ENCODE measurements around the gene PDXK. TPM values are rescaled to one million over a fixed set of nuclear protein-coding genes. Genes with fewer than 3 reads are reported as not detected.

Gene PDXK
- total RNA-seq, 1 experiment from 2014 or later: 88.2 TPM

GRCh38 chr21:43755820-43756594, 37.1 kb downstream of the PDXK start:
- in situ Hi-C loops (cut with HindIII; ENCODE audit: low sequenced_read_pairs): no loop called here
- no peak for DNase-seq (ENCODE audit: low spot score)

GRCh38 chr21:43757601-43758000, 38.7 kb downstream of the PDXK start:
- DNase-seq (ENCODE audit: low spot score): peak; percentile 75
- in situ Hi-C loops (cut with HindIII; ENCODE audit: low sequenced_read_pairs): no loop called here

- no peak for DNase-seq (ENCODE audit: low spot score)
- in situ Hi-C loops (cut with HindIII; ENCODE audit: low sequenced_read_pairs): no loop called here
These were observed 39.2 kb downstream of the PDXK start for GRCh38 chr21:43758111-43758641.

- in situ Hi-C loops (cut with HindIII; ENCODE audit: low sequenced_read_pairs): no loop called here
- DNase-seq (ENCODE audit: low spot score): no peak
These were observed 39.9 kb downstream of the PDXK start for GRCh38 chr21:43758811-43759210.

GRCh38 chr21:43759651-43760050, 40.7 kb downstream of the PDXK start:
- in situ Hi-C loops (cut with HindIII; ENCODE audit: low sequenced_read_pairs): no loop called here
- no peak for DNase-seq (ENCODE audit: low spot score)

GRCh38 chr21:43760391-43760958, 41.5 kb downstream of the PDXK start:
- in situ Hi-C loops (cut with HindIII; ENCODE audit: low sequenced_read_pairs): no loop called here
- DNase-seq (ENCODE audit: low spot score): no peak

- DNase-seq (ENCODE audit: low spot score): no peak
- in situ Hi-C loops (cut with HindIII; ENCODE audit: low sequenced_read_pairs): no loop called here
These were observed 43.0 kb downstream of the PDXK start for GRCh38 chr21:43761886-43762285.

GRCh38 chr21:43762303-43763128, 43.6 kb downstream of the PDXK start:
- DNase-seq (ENCODE audit: low spot score): no peak
- in situ Hi-C loops (cut with HindIII; ENCODE audit: low sequenced_read_pairs): no loop called here

- in situ Hi-C loops (cut with HindIII; ENCODE audit: low sequenced_read_pairs): no loop called here
- no peak for DNase-seq (ENCODE audit: low spot score)
These were observed 45.1 kb downstream of the PDXK start for GRCh38 chr21:43763901-43764523.

GRCh38 chr21:43764576-43765495, 45.9 kb downstream of the PDXK start:
- no peak for DNase-seq (ENCODE audit: low spot score)

GRCh38 chr21:43766734-43767497, 48.0 kb downstream of the PDXK start:
- in situ Hi-C loops (cut with HindIII; ENCODE audit: low sequenced_read_pairs): no loop called here
- DNase-seq (ENCODE audit: low spot score): no peak

More at GRCh38 chr21:43764576-43765495, 45.9 kb downstream of the PDXK start:
- in situ Hi-C loops (cut with HindIII; ENCODE audit: low sequenced_read_pairs): no loop called here

GRCh38 chr21:43767498-43767983, 48.6 kb downstream of the PDXK start:
- in situ Hi-C loops (cut with HindIII; ENCODE audit: low sequenced_read_pairs): no loop called here
- no peak for DNase-seq (ENCODE audit: low spot score)

GRCh38 chr21:43767984-43768867, 49.3 kb downstream of the PDXK start:
- in situ Hi-C loops (cut with HindIII; ENCODE audit: low sequenced_read_pairs): no loop called here
- no peak for DNase-seq (ENCODE audit: low spot score)

GRCh38 chr21:43768868-43769167, 49.9 kb downstream of the PDXK start:
- DNase-seq (ENCODE audit: low spot score): peak; percentile 75
- in situ Hi-C loops (cut with HindIII; ENCODE audit: low sequenced_read_pairs): no loop called here

GRCh38 chr21:43769325-43769958, 50.5 kb downstream of the PDXK start:
- no peak for DNase-seq (ENCODE audit: low spot score)
- in situ Hi-C loops (cut with HindIII; ENCODE audit: low sequenced_read_pairs): no loop called here

- in situ Hi-C loops (cut with HindIII; ENCODE audit: low sequenced_read_pairs): no loop called here
- no peak for DNase-seq (ENCODE audit: low spot score)
These were observed 51.2 kb downstream of the PDXK start for GRCh38 chr21:43770066-43770655.
